ENCODE data around the gene BAIAP3. TPM values are rescaled to one million over a fixed set of nuclear protein-coding genes. Genes with fewer than 3 reads are reported as not detected.

BAIAP3 gene
- total and polyA plus RNA-seq, 4 donors: 4.5 to 46.6 (median 11.9) TPM

DNA sequence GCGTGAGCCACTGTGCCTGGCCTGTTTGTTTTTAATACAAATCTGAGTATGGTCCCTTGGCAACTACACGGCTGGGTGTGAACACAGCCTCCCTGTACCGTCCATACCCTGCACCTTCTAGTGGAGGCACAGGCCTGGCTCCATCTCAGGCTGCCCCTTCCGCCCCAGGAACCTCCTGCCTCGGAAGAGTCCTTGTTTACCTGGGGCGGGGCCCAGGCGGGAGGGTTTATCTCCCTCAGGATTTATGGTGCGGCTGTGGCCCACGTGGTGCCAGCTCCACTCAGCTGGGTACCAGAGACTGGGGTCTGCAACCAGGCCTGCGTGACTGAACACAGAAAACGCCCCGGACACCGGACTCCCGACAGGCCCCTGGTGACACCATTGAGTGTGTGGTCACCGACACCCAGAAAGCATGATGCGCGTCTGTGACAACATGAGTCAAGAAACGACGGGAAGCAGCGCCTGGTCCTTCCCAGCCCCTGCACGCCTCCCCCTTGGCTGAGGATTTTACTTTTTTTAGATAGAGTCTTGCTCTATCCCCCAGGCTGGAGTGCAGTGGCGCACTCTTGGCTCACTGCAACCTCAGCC is 62.1 kb downstream of the BAIAP3 start:
- Histone ChIP-seq H3K4me3 (no peak overlapping the region), H3K27me3 (ENCODE audit: control insufficient read depth in 3 of 3, insufficient read depth in 3 of 3, low read length in 2 of 3) (no peaks in the 10 kb centered on the region), H3K27ac (ENCODE audit: low read depth in 1 of 2, low read length in 1 of 2) (no peak overlapping the region), H3K9me3 (ENCODE audit: control insufficient read depth in 4 of 4, insufficient read depth in 3 of 4, low read length in 3 of 4) (no peaks in the 10 kb centered on the region), H3K36me3 (ENCODE audit: control insufficient read depth in 4 of 4, insufficient read depth in 4 of 4, low read length in 4 of 4) (peaks cover 0 to 41% (median 21%) of the 10 kb centered on the region in 4 donors), H3K9ac (ENCODE audit: insufficient read depth in 1 of 2, low read length in 2 of 2) (no peak overlapping the region), H3K4me1 (ENCODE audit: control insufficient read depth in 5 of 5, insufficient read depth in 5 of 5, low read length in 5 of 5) (no peaks in the 10 kb centered on the region)
- ATAC-seq (ENCODE audit: insufficient read depth, low FRiP score) (no peak), DNase-seq (no peak)
- no peak for TF ChIP-seq CTCF (IDR thresholded peaks at IDR 0.05; ENCODE audit: control extremely low read depth, extremely low read depth)
- 93 to 94% methylated on average over 22 of the region's 22 CpGs for WGBS, 2 donors

DNA sequence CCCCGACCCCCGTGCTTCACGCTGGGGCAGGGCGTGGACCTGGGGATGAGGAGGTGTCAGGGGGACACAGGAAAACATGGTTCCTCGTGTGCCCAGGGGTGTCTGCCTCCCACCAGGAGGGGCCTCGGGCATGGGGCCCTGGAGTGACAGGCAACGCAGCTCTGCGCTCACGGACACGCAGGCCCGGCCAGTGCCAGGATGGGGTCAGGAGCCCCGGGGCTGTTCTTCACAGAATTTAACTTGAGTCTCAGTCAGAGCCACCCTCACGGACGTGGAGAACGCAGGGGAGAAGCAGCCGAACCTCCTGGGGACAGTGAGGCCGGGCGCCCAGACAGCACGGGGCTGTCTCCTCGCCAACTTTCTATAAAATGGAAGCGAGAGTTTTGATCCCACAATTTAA is 64.3 kb downstream of the BAIAP3 start:
- Histone ChIP-seq H3K9ac (ENCODE audit: insufficient read depth in 1 of 2, low read length in 2 of 2) (no peak overlapping the region), H3K4me3 (no peak overlapping the region), H3K27me3 (ENCODE audit: control insufficient read depth in 3 of 3, insufficient read depth in 3 of 3, low read length in 2 of 3) (no peaks in the 10 kb centered on the region), H3K27ac (ENCODE audit: low read depth in 1 of 2, low read length in 1 of 2) (no peak overlapping the region), H3K9me3 (ENCODE audit: control insufficient read depth in 4 of 4, insufficient read depth in 3 of 4, low read length in 3 of 4) (no peaks in the 10 kb centered on the region), H3K36me3 (ENCODE audit: control insufficient read depth in 4 of 4, insufficient read depth in 4 of 4, low read length in 4 of 4) (peaks cover 0 to 52% (median 20%) of the 10 kb centered on the region in 4 donors), H3K4me1 (ENCODE audit: control insufficient read depth in 5 of 5, insufficient read depth in 5 of 5, low read length in 5 of 5) (no peaks in the 10 kb centered on the region)
- DNase-seq (no peak), ATAC-seq (ENCODE audit: insufficient read depth, low FRiP score) (no peak)
- 95 to 98% methylated on average over 18 to 21 of the region's 21 CpGs for WGBS, 2 donors
- TF ChIP-seq CTCF (IDR thresholded peaks at IDR 0.05; ENCODE audit: control extremely low read depth, extremely low read depth): no peak

- whole genome bisulfite sequencing, 2 donors: 96 to 98% methylated on average over 9 of the region's 9 CpGs
- DNase-seq (no peak), ATAC-seq (ENCODE audit: insufficient read depth, low FRiP score) (no peak)
- H3K27me3 ChIP-seq (ENCODE audit: control insufficient read depth in 3 of 3, insufficient read depth in 3 of 3, low read length in 2 of 3): no peaks in the 10 kb centered on the region
- no peak overlapping the region for H3K27ac ChIP-seq (ENCODE audit: low read depth in 1 of 2, low read length in 1 of 2)
- no peak overlapping the region for H3K9ac ChIP-seq (ENCODE audit: insufficient read depth in 1 of 2, low read length in 2 of 2)
- H3K4me3 ChIP-seq: no peak overlapping the region
- H3K36me3 ChIP-seq (ENCODE audit: control insufficient read depth in 4 of 4, insufficient read depth in 4 of 4, low read length in 4 of 4): peaks cover 0 to 54% (median 19%) of the 10 kb centered on the region in 4 donors
- no peaks in the 10 kb centered on the region for H3K9me3 ChIP-seq (ENCODE audit: control insufficient read depth in 4 of 4, insufficient read depth in 3 of 4, low read length in 3 of 4)
- H3K4me1 ChIP-seq (ENCODE audit: control insufficient read depth in 5 of 5, insufficient read depth in 5 of 5, low read length in 5 of 5): no peaks in the 10 kb centered on the region
- TF ChIP-seq CTCF (IDR thresholded peaks at IDR 0.05; ENCODE audit: control extremely low read depth, extremely low read depth): no peak
These were observed 64.9 kb downstream of the BAIAP3 start for GRCh38 chr16:1398351-1398750.

Other genes starting within 250 kb of the BAIAP3 start
- gene C1QTNF8, start 237.4 kb upstream of the BAIAP3 start, total RNA-seq: under 1 TPM in 1 of 2 donors, not detected in 1; 0.74 TPM
- under 1 TPM in 1 of 2 donors, not detected in 1; 0.08 TPM for gene C1QTNF8, start 237.4 kb upstream of the BAIAP3 start, polyA plus RNA-seq
- gene CACNA1H, start 180.5 kb upstream of the BAIAP3 start, total RNA-seq: 10 to 100 TPM in 1 of 2 donors, 1 to 10 TPM in 1; 5.0 to 10.3 TPM
- gene CACNA1H, start 180.5 kb upstream of the BAIAP3 start, polyA plus RNA-seq: 1 to 10 TPM; 6.3 to 7.1 TPM
- 1 to 10 TPM in 1 of 2 donors, not detected in 1; 2.9 TPM for gene TPSG1, start 108.4 kb upstream of the BAIAP3 start, total RNA-seq
- under 1 TPM; 0.03 to 0.71 TPM for gene TPSG1, start 108.4 kb upstream of the BAIAP3 start, polyA plus RNA-seq
- 100 to 1,000 TPM in 1 of 2 donors, under 1 TPM in 1; 0.46 to 154 TPM for gene TPSB2, start 103.5 kb upstream of the BAIAP3 start, total RNA-seq
- 10 to 100 TPM; 12.9 to 91.5 TPM for gene TPSB2, start 103.5 kb upstream of the BAIAP3 start, polyA plus RNA-seq
- 100 to 1,000 TPM in 1 of 2 donors, not detected in 1; 129 TPM for gene TPSAB1, start 92.9 kb upstream of the BAIAP3 start, total RNA-seq
- gene TPSAB1, start 92.9 kb upstream of the BAIAP3 start, polyA plus RNA-seq: 10 to 100 TPM; 10.1 to 89.3 TPM
- 1 to 10 TPM in 1 of 2 donors, not detected in 1; 7.0 TPM for gene TPSD1, start 77.6 kb upstream of the BAIAP3 start, total RNA-seq
- gene TPSD1, start 77.6 kb upstream of the BAIAP3 start, polyA plus RNA-seq: 1 to 10 TPM in 1 of 2 donors, under 1 TPM in 1; 0.54 to 2.9 TPM
- gene UBE2I, start 24.0 kb upstream of the BAIAP3 start, total RNA-seq: 10 to 100 TPM; 91.2 to 96.8 TPM
- gene UBE2I, start 24.0 kb upstream of the BAIAP3 start, polyA plus RNA-seq: 10 to 100 TPM; 63.9 to 71.7 TPM
- gene TSR3, start 18.2 kb downstream of the BAIAP3 start, total RNA-seq: 10 to 100 TPM; 32.5 to 66.4 TPM
- 10 to 100 TPM; 54.7 to 58.5 TPM for gene TSR3, start 18.2 kb downstream of the BAIAP3 start, polyA plus RNA-seq
- 10 to 100 TPM; 34.8 to 80.1 TPM for gene GNPTG, start 18.3 kb downstream of the BAIAP3 start, total RNA-seq
- 10 to 100 TPM; 75.5 to 92.7 TPM for gene GNPTG, start 18.3 kb downstream of the BAIAP3 start, polyA plus RNA-seq
- 10 to 100 TPM; 21.8 to 31.2 TPM for gene UNKL, start 81.1 kb downstream of the BAIAP3 start, total RNA-seq
- 10 to 100 TPM in 1 of 2 donors, 1 to 10 TPM in 1; 7.9 to 11.9 TPM for gene UNKL, start 81.1 kb downstream of the BAIAP3 start, polyA plus RNA-seq
- gene UQCC4, start 87.1 kb downstream of the BAIAP3 start, total RNA-seq: 10 to 100 TPM in 1 of 2 donors, 1 to 10 TPM in 1; 6.4 to 12.8 TPM
- 10 to 100 TPM; 12.2 to 30.6 TPM for gene UQCC4, start 87.1 kb downstream of the BAIAP3 start, polyA plus RNA-seq
- gene PERCC1, start 97.4 kb downstream of the BAIAP3 start, total RNA-seq: under 1 TPM; 0.46 to 0.57 TPM
- under 1 TPM in 1 of 2 donors, not detected in 1; 0.12 TPM for gene PERCC1, start 97.4 kb downstream of the BAIAP3 start, polyA plus RNA-seq
- gene CCDC154, start 110.9 kb downstream of the BAIAP3 start, total RNA-seq: 1 to 10 TPM in 1 of 2 donors, under 1 TPM in 1; 0.63 to 1.3 TPM
- 1 to 10 TPM; 1.5 to 4.5 TPM for gene CCDC154, start 110.9 kb downstream of the BAIAP3 start, polyA plus RNA-seq
- 100 to 1,000 TPM in 1 of 2 donors, 10 to 100 TPM in 1; 73.3 to 103 TPM for gene CLCN7, start 141.4 kb downstream of the BAIAP3 start, total RNA-seq
- gene CLCN7, start 141.4 kb downstream of the BAIAP3 start, polyA plus RNA-seq: 100 to 1,000 TPM in 1 of 2 donors, 10 to 100 TPM in 1; 61.1 to 119 TPM
- under 1 TPM; 0.25 to 0.31 TPM for gene PTX4, start 155.3 kb downstream of the BAIAP3 start, total RNA-seq
- gene PTX4, start 155.3 kb downstream of the BAIAP3 start, polyA plus RNA-seq: under 1 TPM in 1 of 2 donors, not detected in 1; 0.02 TPM
- gene TELO2, start 159.7 kb downstream of the BAIAP3 start, total RNA-seq: 10 to 100 TPM; 24.4 to 46.3 TPM
- gene TELO2, start 159.7 kb downstream of the BAIAP3 start, polyA plus RNA-seq: 10 to 100 TPM; 39.2 to 64.2 TPM
- gene TMEM204, start 200.0 kb downstream of the BAIAP3 start, total RNA-seq: 10 to 100 TPM; 24.7 to 49.2 TPM
- gene TMEM204, start 200.0 kb downstream of the BAIAP3 start, polyA plus RNA-seq: 100 to 1,000 TPM in 1 of 2 donors, 10 to 100 TPM in 1; 31.6 to 116 TPM